AG10803 (cell line): ENCODE results near the gene MYT1.
A peak's percentile ranks its signal among the peaks of the same experiment; 100 is the strongest.

ENCODE experiments used
- DNase-seq: peaks from one replicate; pipeline ENCODE4 v3.0.0; 2010; ENCODE audit warnings: low read depth
- H3K4me3 ChIP-seq: 2 replicates; pipeline ENCODE4 v1.5.1; 2011; ENCODE audit warnings: mild to moderate bottlenecking, low read length, control low read depth
- CTCF ChIP-seq: conservative IDR thresholded peaks from 2 replicates; pipeline ENCODE4 v1.5.1; 2011; ENCODE audit warnings: mild to moderate bottlenecking, low read length, control low read depth, inconsistent platforms

MYT1 gene

DNA sequence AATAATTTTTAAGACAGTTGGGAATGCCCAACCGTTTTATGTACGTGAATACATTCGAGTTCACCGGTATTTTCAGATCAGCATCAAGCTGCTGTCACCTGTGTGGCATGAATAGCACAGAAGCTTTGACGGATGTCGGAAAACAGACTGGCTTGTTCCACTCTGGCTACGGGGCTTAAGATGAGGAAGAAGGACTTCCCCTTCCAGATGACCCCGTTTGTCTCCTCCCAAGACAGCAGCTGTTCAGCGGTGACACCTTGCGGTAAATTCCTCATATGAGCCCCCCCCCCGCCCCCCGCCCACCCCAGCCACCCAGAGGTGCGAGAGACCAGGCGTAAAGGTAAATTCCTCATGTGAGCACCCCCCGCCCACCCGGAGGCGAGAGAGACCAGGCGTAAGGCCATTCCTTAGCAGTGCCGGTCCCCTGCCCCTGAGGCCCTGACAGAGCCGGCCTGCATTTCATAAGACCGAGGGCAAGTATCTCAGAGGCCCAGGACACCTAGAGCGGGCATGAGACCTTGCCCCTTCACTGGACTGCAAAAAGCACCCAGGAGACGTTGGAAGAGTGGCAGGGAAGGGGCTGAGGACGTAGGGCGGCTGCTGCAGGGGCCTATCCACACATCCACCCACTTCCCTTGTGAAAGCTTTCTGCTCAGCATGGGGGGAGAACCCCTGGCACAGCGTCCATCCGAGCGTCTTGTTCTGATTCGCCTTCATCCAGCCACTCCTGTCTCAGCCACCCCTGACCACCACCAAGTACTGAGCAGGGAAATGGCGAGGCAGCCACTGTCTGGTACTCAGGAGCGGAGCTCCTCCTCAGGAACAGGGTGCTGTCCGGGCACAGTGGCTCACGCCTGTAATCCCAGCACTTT lies 84.0 kb downstream of the MYT1 start:
- DNase-seq, result no peak
- H3K4me3 ChIP-seq, result no peak overlapping the region
- no peak for TF ChIP-seq CTCF

GRCh38 chr20:64250027-64250426 lies 85.8 kb downstream of the MYT1 start:
- TF ChIP-seq CTCF, result no peak
- no peak overlapping the region for H3K4me3 ChIP-seq
- DNase-seq, result no peak

GRCh38 chr20:64253000-64253383 lies 88.7 kb downstream of the MYT1 start:
- TF ChIP-seq CTCF, result no peak
- no peak overlapping the region for H3K4me3 ChIP-seq
- no peak for DNase-seq

DNA sequence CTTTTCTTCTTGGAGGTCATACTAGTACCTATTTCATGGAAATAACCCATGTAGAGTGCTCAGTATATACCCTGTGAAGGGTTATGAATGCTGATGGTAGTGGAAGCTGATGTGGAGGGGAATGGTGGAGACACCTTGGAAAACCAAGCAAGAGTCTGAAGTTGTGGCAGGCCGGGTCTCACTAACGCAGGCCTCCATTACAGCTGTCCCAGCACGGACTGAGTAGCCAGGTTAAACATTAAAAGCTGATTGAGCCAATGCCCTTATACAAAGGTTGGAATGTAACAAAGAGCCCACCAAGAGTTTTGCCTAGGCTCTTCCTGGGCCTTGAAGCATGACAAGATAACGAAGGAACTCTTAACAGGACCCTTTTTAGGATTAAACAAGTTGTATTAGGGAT lies 89.2 kb downstream of the MYT1 start:
- TF ChIP-seq CTCF, result no peak
- no peak overlapping the region for H3K4me3 ChIP-seq
- DNase-seq, result no peak

DNA sequence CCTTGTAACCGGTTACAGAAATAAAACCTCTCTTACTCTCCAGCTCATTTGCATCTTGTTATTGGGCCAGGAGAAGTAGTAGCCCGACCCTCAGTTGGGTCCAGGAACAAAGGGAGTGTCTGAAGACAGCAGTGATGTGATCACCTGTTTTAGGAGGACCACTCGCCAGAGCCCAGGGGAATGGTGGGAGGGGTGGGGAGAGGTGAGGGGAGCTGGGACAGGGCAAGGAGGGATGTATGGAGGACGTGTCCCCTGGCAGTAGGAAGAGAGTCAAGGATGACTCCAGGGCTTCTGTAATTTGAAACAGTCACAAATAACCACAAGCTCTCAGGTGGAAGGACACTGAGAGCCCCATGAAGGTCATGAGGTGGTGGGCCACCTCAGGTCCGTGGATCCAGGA lies 89.9 kb downstream of the MYT1 start:
- TF ChIP-seq CTCF, result no peak
- H3K4me3 ChIP-seq, result no peak overlapping the region
- DNase-seq, result no peak

DNA sequence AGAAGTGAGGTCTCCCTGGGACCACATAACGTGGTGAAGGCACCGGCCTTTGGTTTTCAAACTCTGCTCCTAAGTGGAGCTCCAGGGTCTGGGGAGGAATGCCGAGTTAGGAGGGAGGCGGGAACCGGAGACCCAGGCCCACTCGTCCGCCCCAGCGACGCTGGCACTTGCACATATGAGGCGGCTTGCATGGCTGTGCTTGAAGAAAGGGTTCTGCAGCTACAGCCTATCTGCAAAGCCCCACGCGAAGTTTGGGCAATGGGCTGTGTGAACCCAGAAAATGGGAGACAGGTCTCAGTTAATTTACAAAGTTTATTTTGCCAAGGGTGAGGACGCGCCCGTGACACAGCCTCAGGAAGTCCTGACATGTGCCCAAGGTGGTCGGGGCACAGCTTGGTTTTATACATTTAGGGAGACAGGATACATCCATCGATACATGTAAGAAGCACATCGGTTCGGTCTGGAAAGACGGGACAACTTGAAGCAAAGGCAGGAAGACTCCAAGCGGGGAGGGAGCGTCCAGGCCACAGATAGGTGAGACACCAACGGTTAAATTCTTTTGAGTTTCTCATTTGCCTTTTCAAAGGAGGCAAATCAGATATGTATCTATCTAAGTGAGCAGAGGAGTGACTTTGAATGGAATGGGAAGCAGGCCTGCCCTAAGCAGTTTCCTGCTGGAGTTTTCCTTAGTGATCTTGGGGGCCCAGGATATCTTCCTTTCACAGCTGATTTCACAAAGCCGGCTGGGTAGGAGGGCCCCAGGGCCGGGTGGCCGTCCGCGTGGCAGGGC lies 90.5 kb downstream of the MYT1 start:
- TF ChIP-seq CTCF, result no peak
- no peak for DNase-seq
- peak overlapping the region; percentile 69 for H3K4me3 ChIP-seq
